Femur (tissue), 1 donor: Measurements from ENCODE around the gene CXorf66.
"Not testable (repeated sequence)": the region's sequence is repeated elsewhere in the genome, so short reads cannot be mapped to it uniquely, and the experiment has no call there.

Experiments used
- DNase-seq: peaks from one replicate; pipeline ENCODE4 v3.0.0-alpha.2; 2017

Gene CXorf66

DNA sequence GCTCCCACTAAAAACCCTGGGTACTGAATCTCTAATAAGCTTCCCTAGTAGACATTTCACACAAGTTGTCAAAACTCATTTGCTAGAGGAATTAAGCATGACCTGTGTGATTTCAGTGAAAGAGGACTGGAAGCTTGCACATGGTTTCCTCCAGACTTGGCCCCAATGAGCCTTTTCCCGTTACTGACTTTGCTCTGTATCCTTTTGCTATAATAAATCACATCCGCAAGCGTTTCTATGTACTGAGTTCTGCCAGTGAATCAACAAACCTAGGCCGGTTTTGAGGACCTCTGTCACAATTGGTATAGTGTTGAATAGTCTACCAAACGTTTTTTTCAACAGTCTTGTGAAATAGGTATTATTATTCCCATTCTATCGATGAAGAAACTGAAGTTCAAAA is 40.6 kb downstream of the CXorf66 start:
- no peak for DNase-seq

GRCh38 chrX:139924069-139924695 is 41.1 kb downstream of the CXorf66 start:
- no peak for DNase-seq

DNA sequence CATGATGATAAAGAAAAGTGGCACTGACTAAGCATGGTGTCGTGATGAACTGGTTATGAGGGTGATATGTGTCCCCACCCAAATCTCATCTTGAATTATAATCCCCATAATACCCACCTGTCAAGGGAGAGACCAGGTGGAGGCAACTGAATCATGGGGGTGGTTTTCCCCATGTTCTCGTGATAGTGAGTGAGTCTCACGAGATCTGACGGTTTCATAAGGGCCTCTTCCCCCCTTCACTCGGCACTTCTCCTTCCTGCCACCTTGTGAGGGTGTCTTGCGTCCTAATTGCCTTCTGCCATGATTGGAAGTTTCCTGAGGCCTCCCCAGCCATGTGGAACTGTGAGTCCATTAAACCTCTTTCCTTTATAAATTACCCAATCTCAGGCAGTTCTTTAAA is 44.2 kb downstream of the CXorf66 start:
- not testable (repeated sequence) for DNase-seq

DNA sequence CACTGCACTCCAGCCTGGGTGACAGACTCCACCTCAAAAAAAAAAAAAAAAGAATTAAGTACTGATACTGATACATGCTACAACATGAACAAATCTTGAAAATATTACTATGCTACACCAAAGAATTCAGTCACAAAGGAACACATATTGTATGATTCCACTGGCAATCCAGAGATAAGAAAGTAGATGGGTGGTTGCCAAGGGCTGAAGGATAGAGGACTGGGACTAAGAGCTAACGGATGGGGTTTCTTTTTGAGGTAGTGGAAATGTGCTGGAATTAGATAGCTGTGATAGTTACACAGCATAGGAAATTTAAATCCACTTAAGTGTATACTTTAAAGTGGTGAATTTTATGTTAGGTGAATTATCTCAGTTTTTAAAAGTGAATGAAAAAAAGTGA is 45.0 kb downstream of the CXorf66 start:
- no peak for DNase-seq

GRCh38 chrX:139914421-139914820 is 50.9 kb downstream of the CXorf66 start:
- DNase-seq, result no peak

DNA sequence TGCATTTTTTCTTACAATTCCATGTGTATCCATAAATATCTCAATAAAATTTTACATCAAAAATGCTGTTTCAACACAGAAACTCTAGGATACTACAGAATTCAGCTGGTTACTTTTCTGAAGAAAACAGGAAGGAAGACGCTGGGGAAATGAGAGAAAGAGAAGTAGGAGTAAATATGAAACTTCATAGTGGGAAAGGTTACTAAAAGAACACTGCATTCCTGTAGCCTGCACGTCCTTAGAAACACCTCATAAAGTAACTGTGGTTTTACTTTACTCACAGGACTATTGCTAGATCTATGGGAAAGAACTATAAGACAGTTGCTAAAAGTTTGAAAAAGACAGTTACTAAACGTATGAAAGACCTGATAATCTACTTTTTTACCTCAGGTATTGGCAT is 55.6 kb downstream of the CXorf66 start:
- no peak for DNase-seq

- DNase-seq, result no peak
These were observed 58.2 kb downstream of the CXorf66 start for GRCh38 chrX:139907078-139907477.

- DNase-seq, result no peak
These were observed 59.6 kb downstream of the CXorf66 start for GRCh38 chrX:139905743-139906142.
